ENCODE measurements around the gene DYRK1A.
"Not testable (repeated sequence)": the region's sequence is repeated elsewhere in the genome, so short reads cannot be mapped to it uniquely, and the experiment has no call there.

DYRK1A gene

DNA sequence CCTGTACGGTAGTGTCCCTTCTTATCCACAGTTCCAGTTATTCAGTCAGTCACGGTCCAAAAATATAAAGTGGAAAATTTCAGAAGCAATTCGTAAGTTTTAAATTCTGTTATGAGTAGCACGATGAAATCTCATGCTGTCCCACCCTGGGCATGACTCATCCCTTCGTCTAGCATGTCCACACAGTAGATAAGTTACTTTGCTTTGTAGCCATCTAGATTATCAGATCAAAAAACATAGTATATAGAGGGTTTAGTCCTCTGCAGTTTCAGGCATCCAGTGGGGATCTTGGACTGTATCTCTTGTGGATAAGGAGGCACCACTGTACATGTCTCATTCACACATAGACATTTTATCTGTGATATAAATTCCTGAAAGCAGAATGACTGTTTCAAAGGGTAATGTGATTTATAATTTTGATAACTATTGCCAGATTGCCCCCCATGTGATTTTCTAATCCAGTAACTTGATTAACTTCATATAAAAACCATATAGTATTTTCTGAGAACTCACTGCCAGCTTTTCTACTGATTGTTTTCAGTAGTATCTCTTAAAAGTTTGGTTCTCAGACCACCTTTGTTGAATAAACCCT lies 143.3 kb downstream of the DYRK1A start:
- no peak for DNase-seq (ENCODE audit: low read depth, low spot score)
- H3K9me3 ChIP-seq (ENCODE audit: low read depth, low read length) = no peaks in the 10 kb centered on the region
- H3K36me3 ChIP-seq (ENCODE audit: insufficient read depth, low read length) = peaks cover 97% of the 10 kb centered on the region
- no peak overlapping the region for H3K9ac ChIP-seq (ENCODE audit: insufficient read length)
- H3K4me3 ChIP-seq = no peak overlapping the region
- TF ChIP-seq FOXP2 (optimal IDR thresholded peaks at IDR 0.05; ENCODE audit: control extremely low read depth, extremely low read length, insufficient read depth) (no peak), POLR2AphosphoS5 (IDR thresholded peaks at IDR 0.05; ENCODE audit: borderline replicate concordance, low read depth, low read length) (no peak), EZH2 (IDR thresholded peaks at IDR 0.05) (no peak)
- H3K27ac ChIP-seq = no peak overlapping the region

DNA sequence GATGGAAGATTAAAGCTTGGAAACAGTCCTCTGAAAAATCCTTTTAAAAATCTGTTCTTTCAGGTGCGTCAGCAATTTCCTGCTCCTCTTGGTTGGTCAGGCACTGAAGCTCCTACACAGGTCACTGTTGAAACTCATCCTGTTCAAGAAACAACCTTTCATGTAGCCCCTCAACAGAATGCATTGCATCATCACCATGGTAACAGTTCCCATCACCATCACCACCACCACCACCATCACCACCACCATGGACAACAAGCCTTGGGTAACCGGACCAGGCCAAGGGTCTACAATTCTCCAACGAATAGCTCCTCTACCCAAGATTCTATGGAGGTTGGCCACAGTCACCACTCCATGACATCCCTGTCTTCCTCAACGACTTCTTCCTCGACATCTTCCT lies 145.3 kb downstream of the DYRK1A start:
- no peaks in the 10 kb centered on the region for H3K9me3 ChIP-seq (ENCODE audit: low read depth, low read length)
- no peak for TF ChIP-seq FOXP2 (optimal IDR thresholded peaks at IDR 0.05; ENCODE audit: control extremely low read depth, extremely low read length, insufficient read depth)
- TF ChIP-seq POLR2AphosphoS5 (IDR thresholded peaks at IDR 0.05; ENCODE audit: borderline replicate concordance, low read depth, low read length) = no peak
- no peak for TF ChIP-seq EZH2 (IDR thresholded peaks at IDR 0.05)
- H3K9ac ChIP-seq (ENCODE audit: insufficient read length) = no peak overlapping the region
- H3K36me3 ChIP-seq (ENCODE audit: insufficient read depth, low read length) = peaks cover 92% of the 10 kb centered on the region
- DNase-seq (ENCODE audit: low read depth, low spot score) = no peak
- H3K4me3 ChIP-seq = no peak overlapping the region
- no peak overlapping the region for H3K27ac ChIP-seq

GRCh38 chr21:37513383-37513782 lies 146.8 kb downstream of the DYRK1A start:
- no peaks in the 10 kb centered on the region for H3K9me3 ChIP-seq (ENCODE audit: low read depth, low read length)
- H3K27ac ChIP-seq = no peak overlapping the region
- H3K36me3 ChIP-seq (ENCODE audit: insufficient read depth, low read length) = peaks cover 77% of the 10 kb centered on the region
- no peak overlapping the region for H3K4me3 ChIP-seq
- DNase-seq (ENCODE audit: low read depth, low spot score) = no peak
- TF ChIP-seq EZH2 (IDR thresholded peaks at IDR 0.05) (no peak), POLR2AphosphoS5 (IDR thresholded peaks at IDR 0.05; ENCODE audit: borderline replicate concordance, low read depth, low read length) (no peak), FOXP2 (optimal IDR thresholded peaks at IDR 0.05; ENCODE audit: control extremely low read depth, extremely low read length, insufficient read depth) (no peak)
- no peak overlapping the region for H3K9ac ChIP-seq (ENCODE audit: insufficient read length)

- no peak for TF ChIP-seq EZH2 (IDR thresholded peaks at IDR 0.05)
- no peak for TF ChIP-seq FOXP2 (optimal IDR thresholded peaks at IDR 0.05; ENCODE audit: control extremely low read depth, extremely low read length, insufficient read depth)
- TF ChIP-seq POLR2AphosphoS5 (IDR thresholded peaks at IDR 0.05; ENCODE audit: borderline replicate concordance, low read depth, low read length) = no peak
- DNase-seq (ENCODE audit: low read depth, low spot score) = no peak
- Histone ChIP-seq H3K9me3 (ENCODE audit: low read depth, low read length) (no peaks in the 10 kb centered on the region), H3K27ac (no peak overlapping the region), H3K9ac (ENCODE audit: insufficient read length) (no peak overlapping the region), H3K36me3 (ENCODE audit: insufficient read depth, low read length) (peaks cover 71% of the 10 kb centered on the region), H3K4me3 (no peak overlapping the region)
Measured at GRCh38 chr21:37514038-37514667, 147.6 kb downstream of the DYRK1A start.

DNA sequence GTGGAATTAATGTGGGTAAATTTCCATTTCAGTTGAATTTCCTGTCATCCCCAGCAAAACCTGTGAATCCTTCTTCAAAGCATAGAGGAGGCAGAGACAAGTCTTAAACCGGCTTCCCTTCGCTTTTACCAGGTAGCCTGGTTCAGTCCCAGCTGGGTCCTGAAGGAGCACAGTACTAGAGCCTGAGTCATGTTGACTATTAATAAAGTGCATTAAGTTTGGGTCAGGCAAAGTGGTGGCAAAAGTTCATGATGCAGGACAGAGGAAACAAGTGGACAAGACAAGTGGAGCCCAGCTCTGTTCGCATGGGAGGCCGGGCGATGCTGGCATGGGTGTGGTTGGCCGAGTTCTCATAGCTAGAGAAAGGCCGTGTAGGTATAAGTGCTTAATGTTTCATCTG lies 150.4 kb downstream of the DYRK1A start:
- H3K9me3 ChIP-seq (ENCODE audit: low read depth, low read length) = no peaks in the 10 kb centered on the region
- TF ChIP-seq EZH2 (IDR thresholded peaks at IDR 0.05) (no peak), POLR2AphosphoS5 (IDR thresholded peaks at IDR 0.05; ENCODE audit: borderline replicate concordance, low read depth, low read length) (no peak), FOXP2 (optimal IDR thresholded peaks at IDR 0.05; ENCODE audit: control extremely low read depth, extremely low read length, insufficient read depth) (no peak)
- peaks cover 42% of the 10 kb centered on the region for H3K36me3 ChIP-seq (ENCODE audit: insufficient read depth, low read length)
- no peak for DNase-seq (ENCODE audit: low read depth, low spot score)
- no peak overlapping the region for H3K27ac ChIP-seq
- H3K4me3 ChIP-seq = no peak overlapping the region
- no peak overlapping the region for H3K9ac ChIP-seq (ENCODE audit: insufficient read length)

- TF ChIP-seq POLR2AphosphoS5 (IDR thresholded peaks at IDR 0.05; ENCODE audit: borderline replicate concordance, low read depth, low read length) (no peak), EZH2 (IDR thresholded peaks at IDR 0.05) (no peak), FOXP2 (optimal IDR thresholded peaks at IDR 0.05; ENCODE audit: control extremely low read depth, extremely low read length, insufficient read depth) (no peak)
- Histone ChIP-seq H3K9ac (ENCODE audit: insufficient read length) (no peak overlapping the region), H3K36me3 (ENCODE audit: insufficient read depth, low read length) (peaks cover 12% of the 10 kb centered on the region), H3K9me3 (ENCODE audit: low read depth, low read length) (no peaks in the 10 kb centered on the region), H3K4me3 (no peak overlapping the region), H3K27ac (no peak overlapping the region)
- no peak for DNase-seq (ENCODE audit: low read depth, low spot score)
Measured at GRCh38 chr21:37520801-37521200, 154.2 kb downstream of the DYRK1A start.

DNA sequence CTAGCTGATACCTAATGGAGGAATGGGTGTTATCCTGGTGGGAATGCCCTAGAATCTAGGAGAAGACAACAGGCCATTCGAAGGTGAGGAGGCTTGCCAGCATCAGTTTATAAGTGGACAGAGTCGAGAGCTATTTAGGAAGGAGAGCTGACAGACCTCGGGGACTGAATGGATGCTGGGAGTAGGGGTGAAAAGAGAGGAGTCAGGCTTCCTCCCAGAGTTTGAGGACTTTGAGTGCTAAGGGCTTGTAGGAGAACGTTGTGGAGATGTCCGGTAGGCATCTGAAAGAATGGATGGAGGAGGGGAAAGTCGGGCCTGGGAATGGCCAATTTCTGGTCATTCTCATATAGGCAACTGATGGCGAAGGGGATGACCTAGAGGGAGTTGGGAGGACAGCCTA lies 155.1 kb downstream of the DYRK1A start:
- DNase-seq (ENCODE audit: low read depth, low spot score) = no peak
- TF ChIP-seq FOXP2 (optimal IDR thresholded peaks at IDR 0.05; ENCODE audit: control extremely low read depth, extremely low read length, insufficient read depth) = no peak
- TF ChIP-seq EZH2 (IDR thresholded peaks at IDR 0.05) = no peak
- no peak for TF ChIP-seq POLR2AphosphoS5 (IDR thresholded peaks at IDR 0.05; ENCODE audit: borderline replicate concordance, low read depth, low read length)
- H3K36me3 ChIP-seq (ENCODE audit: insufficient read depth, low read length) = peaks cover 3% of the 10 kb centered on the region; the same call in 1 of the 2 replicates

DNA sequence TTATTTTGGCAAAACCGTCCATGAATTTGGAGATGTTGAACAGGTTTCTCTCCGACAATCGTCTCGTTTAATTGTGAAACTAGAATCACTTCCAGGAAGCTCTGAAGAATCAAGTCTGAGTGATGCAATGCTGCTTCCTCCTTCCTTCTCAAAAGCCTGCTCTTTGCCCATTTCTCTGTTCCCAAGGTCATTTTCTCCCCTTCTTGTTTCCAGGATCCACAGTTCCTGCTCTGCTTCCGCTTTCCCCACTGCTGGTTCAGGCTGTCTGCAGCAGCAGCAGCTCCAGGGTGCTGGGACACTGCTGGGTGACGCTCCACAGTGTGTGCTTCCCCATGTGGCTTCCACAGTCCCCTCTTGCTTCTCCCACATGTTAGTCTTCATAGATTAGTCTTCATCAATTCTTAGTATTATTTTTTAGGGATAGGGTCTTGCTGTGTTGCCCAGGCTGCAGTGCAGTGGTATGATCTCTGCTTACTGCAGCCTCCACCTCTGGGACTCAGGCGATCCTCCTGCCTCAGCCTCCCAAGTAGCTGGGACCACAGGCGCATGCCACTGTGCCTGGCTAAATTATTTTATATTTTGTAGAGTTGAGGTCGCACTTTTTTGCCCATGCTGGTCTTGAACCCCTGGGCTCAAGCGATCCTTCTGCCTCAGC lies 156.2 kb downstream of the DYRK1A start:
- Histone ChIP-seq H3K9ac (ENCODE audit: insufficient read length) (no peak overlapping the region), H3K36me3 (ENCODE audit: insufficient read depth, low read length) (no peaks in the 10 kb centered on the region), H3K4me3 (no peak overlapping the region), H3K9me3 (ENCODE audit: low read depth, low read length) (no peaks in the 10 kb centered on the region), H3K27ac (no peak overlapping the region)
- TF ChIP-seq FOXP2 (optimal IDR thresholded peaks at IDR 0.05; ENCODE audit: control extremely low read depth, extremely low read length, insufficient read depth) (no peak), EZH2 (IDR thresholded peaks at IDR 0.05) (no peak), POLR2AphosphoS5 (IDR thresholded peaks at IDR 0.05; ENCODE audit: borderline replicate concordance, low read depth, low read length) (no peak)
- DNase-seq (ENCODE audit: low read depth, low spot score) = no peak

More for the DNA sequence above, 155.1 kb downstream of the DYRK1A start:
- no peak overlapping the region for H3K4me3 ChIP-seq
- no peak overlapping the region for H3K9ac ChIP-seq (ENCODE audit: insufficient read length)
- H3K27ac ChIP-seq = no peak overlapping the region
- no peaks in the 10 kb centered on the region for H3K9me3 ChIP-seq (ENCODE audit: low read depth, low read length)

DNA sequence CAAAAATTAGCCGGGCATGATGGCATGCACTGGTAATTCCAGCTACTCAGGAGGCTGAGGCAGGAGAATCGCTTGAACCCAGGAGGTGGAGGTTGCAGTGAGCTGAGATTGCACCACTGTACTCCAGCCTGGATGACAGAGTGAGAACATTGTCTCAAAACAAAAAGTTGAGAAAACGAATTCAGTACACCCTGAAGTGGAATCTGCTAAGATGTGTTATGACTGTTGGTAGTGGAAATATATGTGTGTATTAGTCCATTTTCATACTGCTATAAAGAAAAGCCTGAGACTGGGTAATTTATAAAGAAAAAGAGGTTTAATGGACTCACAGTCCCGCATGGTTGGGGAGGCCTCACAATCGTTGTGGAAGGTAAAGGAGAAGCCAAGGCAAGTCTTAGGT lies 158.4 kb downstream of the DYRK1A start:
- not testable (repeated sequence) for H3K27ac ChIP-seq; H3K36me3 ChIP-seq (ENCODE audit: insufficient read depth, low read length); H3K9ac ChIP-seq (ENCODE audit: insufficient read length); DNase-seq (ENCODE audit: low read depth, low spot score); H3K9me3 ChIP-seq (ENCODE audit: low read depth, low read length); H3K4me3 ChIP-seq
